CD4-positive, alpha-beta T cell (primary cell): ENCODE results near the gene CEP131. TPM values are rescaled to one million over a fixed set of nuclear protein-coding genes. Genes with fewer than 3 reads are reported as not detected.

Source experiments
- ATAC-seq: fragments of 200-7000 bp; cut with Tn5 transposase; one replicate; pipeline ENCODE4 v1.10.0; 2022; ENCODE audit warnings: mild to moderate bottlenecking; ENCODE audit not compliant: poor library complexity
- CTCF ChIA-PET: fragments of 350-600 bp; sonication (Branson Sonifier 250); formaldehyde crosslinking; loops from one replicate; lab custom pipeline; 2021; ENCODE audit warnings: antibody characterized with exemption, inconsistent platforms; lab: Charles Lee
- POLR2A ChIA-PET: fragments of 350-600 bp; sonication (Branson Sonifier 250); formaldehyde crosslinking; loops from one replicate; lab custom pipeline; 2021; ENCODE audit warnings: antibody characterized with exemption, inconsistent platforms; lab: Charles Lee
- DNase-seq, 14 experiments: peaks; one replicate each; pipeline ENCODE4 v3.0.0-alpha.2; 2013 to 2020; ENCODE audit warnings: mixed read lengths in 2 of 14
- H3K27ac ChIP-seq, 2 donors: one replicate each; pipeline versions ENCODE4 v1.5.1 to v1.7.0; 2013; ENCODE audit warnings: low read length in 2 of 2, low read depth in 1 of 2, mild to moderate bottlenecking in 1 of 2
- H3K27me3 ChIP-seq, 2 experiments: 1 replicate in 1 of 2; 2 replicates in 1 of 2; pipeline versions ENCODE4 v1.6.1 to v1.7.0; 2013; ENCODE audit warnings: low read length in 2 of 2, control low read depth in 1 of 2, mild to moderate bottlenecking in 1 of 2, moderate library complexity in 1 of 2; ENCODE audit not compliant: insufficient read depth in 2 of 2, control insufficient read depth in 1 of 2
- H3K36me3 ChIP-seq: one replicate; pipeline ENCODE4 v1.6.1; 2013; ENCODE audit warnings: low read length, control low read depth; ENCODE audit not compliant: insufficient read depth
- H3K4me1 ChIP-seq: one replicate; pipeline ENCODE4 v1.6.1; 2013; ENCODE audit warnings: low read length, control low read depth; ENCODE audit not compliant: insufficient read depth
- H3K4me3 ChIP-seq: one replicate; pipeline ENCODE4 v1.5.1; 2013; ENCODE audit warnings: mild to moderate bottlenecking, low read length, moderate library complexity
- H3K9me3 ChIP-seq, 2 experiments: 1 replicate in 1 of 2; 2 replicates in 1 of 2; pipeline versions ENCODE4 v1.6.1 to v1.7.0; 2013; ENCODE audit warnings: low read length in 2 of 2, mild to moderate bottlenecking in 2 of 2, control low read depth in 1 of 2, moderate library complexity in 1 of 2; ENCODE audit not compliant: control insufficient read depth in 1 of 2, insufficient read depth in 1 of 2
- H3K27ac Mint-ChIP-seq: one replicate; pipeline ENCODE4 v1.8.0; 2020; ENCODE audit warnings: mixed read lengths
- H3K27me3 Mint-ChIP-seq: one replicate; pipeline ENCODE4 v1.8.0; 2021; ENCODE audit warnings: mixed read lengths
- H3K36me3 Mint-ChIP-seq: one replicate; pipeline ENCODE4 v1.8.0; 2021; ENCODE audit warnings: low read depth, mixed read lengths
- H3K4me1 Mint-ChIP-seq: one replicate; pipeline ENCODE4 v1.8.0; 2021; ENCODE audit warnings: low read depth, mixed read lengths
- H3K4me3 Mint-ChIP-seq: one replicate; pipeline ENCODE4 v1.8.0; 2020; ENCODE audit warnings: mild to moderate bottlenecking, mixed read lengths
- H3K9me3 Mint-ChIP-seq: one replicate; pipeline ENCODE4 v1.8.0; 2020; ENCODE audit warnings: mixed read lengths
- CTCF ChIP-seq: fragments of 200-600 bp; IDR thresholded peaks from one replicate; pipeline ENCODE4 v1.8.0; 2022; ENCODE audit warnings: antibody characterized with exemption, mild to moderate bottlenecking
- intact Hi-C, 2 experiments: fragments of 100-400 bp; cut with DNase I in 1 of 2; cut with micrococcal nuclease in 1 of 2; formaldehyde crosslinking; loops; one replicate each; pipeline versions ENCODE4 v1.15.1 to v1.9.0; 2023 to 2025; cut with DNase I, micrococcal nuclease
- total RNA-seq, 174 experiments: library from RNA in 2 of 174; stranded (reverse) in 2 of 174; gene quantifications; one replicate each; pipeline ENCODE4 v1.2.3 and lab custom pipeline; 2021 to 2026

The CEP131 gene
- total RNA-seq, 2 experiments from 2014 or later: 11.2 to 12.3 TPM

DNA sequence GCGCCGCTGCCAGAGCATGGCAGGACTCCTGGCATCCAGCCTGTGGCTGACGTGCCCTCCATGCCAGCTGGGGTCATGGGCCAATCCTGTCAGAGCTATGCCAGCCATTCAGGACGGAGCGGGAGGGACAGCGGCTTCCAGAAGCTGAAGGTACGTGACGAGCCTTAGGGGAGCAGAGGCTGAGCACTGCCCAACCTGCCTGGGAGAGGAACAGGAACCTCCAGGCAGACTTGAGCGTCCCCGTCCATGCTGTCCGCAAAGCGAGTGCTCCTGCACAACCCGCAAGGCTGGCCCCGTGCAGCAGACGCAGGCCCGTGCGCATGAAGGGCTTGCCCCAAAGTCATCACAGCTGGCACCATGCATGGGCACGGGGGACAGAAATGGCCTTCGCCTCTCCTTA is 37.9 kb upstream of the CEP131 start:
- no peak overlapping the region for H3K27ac ChIP-seq
- H3K27me3 ChIP-seq: no peaks in the 10 kb centered on the region
- no peaks in the 10 kb centered on the region for H3K9me3 ChIP-seq
- no peaks in the 10 kb centered on the region for H3K9me3 Mint-ChIP-seq
- CTCF ChIA-PET: no interaction called here
- DNase-seq: no peak
- no peaks in the 10 kb centered on the region for H3K27me3 Mint-ChIP-seq
- intact Hi-C loops: no loop called here
- TF ChIP-seq CTCF: no peak
- POLR2A ChIA-PET: no interaction called here
- H3K27ac Mint-ChIP-seq: no peak overlapping the region
- H3K4me3 ChIP-seq: no peak overlapping the region
- peaks cover 42% of the 10 kb centered on the region for H3K36me3 Mint-ChIP-seq
- ATAC-seq: no peak
- H3K4me1 ChIP-seq: no peaks in the 10 kb centered on the region
- H3K36me3 ChIP-seq: peaks cover 72% of the 10 kb centered on the region
- H3K4me3 Mint-ChIP-seq: no peak overlapping the region
- H3K4me1 Mint-ChIP-seq: no peaks in the 10 kb centered on the region

DNA sequence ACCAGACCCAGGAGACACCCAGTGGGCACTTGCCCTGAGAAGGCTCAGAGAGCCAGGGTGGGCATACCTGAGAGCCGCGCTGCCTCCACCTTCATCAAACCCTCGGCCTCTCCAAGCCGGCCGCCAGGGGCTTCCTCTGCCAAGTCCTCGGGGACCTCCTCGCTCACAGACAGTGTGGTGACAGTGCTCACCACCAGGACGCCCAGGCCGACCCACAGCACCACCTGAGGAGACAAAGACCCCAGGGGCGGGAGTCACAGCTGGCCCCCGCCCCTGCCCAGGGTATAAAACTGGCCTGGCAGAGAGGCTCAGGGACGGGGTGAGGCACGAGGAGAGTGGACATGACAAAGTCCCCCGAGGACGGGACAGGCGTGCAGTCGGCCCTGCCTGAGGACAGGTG is 37.4 kb upstream of the CEP131 start:
- H3K9me3 Mint-ChIP-seq: no peaks in the 10 kb centered on the region
- no peak for ATAC-seq
- Histone ChIP-seq H3K36me3 (peaks cover 71% of the 10 kb centered on the region), H3K27ac (no peak overlapping the region), H3K9me3 (no peaks in the 10 kb centered on the region), H3K27me3 (no peaks in the 10 kb centered on the region), H3K4me3 (no peak overlapping the region), H3K4me1 (no peaks in the 10 kb centered on the region)
- ChIA-PET CTCF (no interaction called here), POLR2A (no interaction called here)
- intact Hi-C loops: no loop called here
- no peak overlapping the region for H3K4me3 Mint-ChIP-seq
- H3K27me3 Mint-ChIP-seq: no peaks in the 10 kb centered on the region
- H3K4me1 Mint-ChIP-seq: no peaks in the 10 kb centered on the region
- no peak for TF ChIP-seq CTCF
- H3K27ac Mint-ChIP-seq: no peak overlapping the region
- DNase-seq: no peak
- H3K36me3 Mint-ChIP-seq: peaks cover 37% of the 10 kb centered on the region

GRCh38 chr17:81259058-81259605 is 36.4 kb upstream of the CEP131 start:
- H3K4me1 Mint-ChIP-seq: no peaks in the 10 kb centered on the region
- H3K4me1 ChIP-seq: no peaks in the 10 kb centered on the region
- ATAC-seq (no peak), DNase-seq (no peak)
- H3K9me3 ChIP-seq: no peaks in the 10 kb centered on the region
- H3K27me3 Mint-ChIP-seq: no peaks in the 10 kb centered on the region
- POLR2A ChIA-PET: no interaction called here
- no peak overlapping the region for H3K4me3 Mint-ChIP-seq
- CTCF ChIA-PET: no interaction called here
- intact Hi-C loops: no loop called here
- H3K36me3 Mint-ChIP-seq: peaks cover 27% of the 10 kb centered on the region
- H3K27ac ChIP-seq: no peak overlapping the region
- peaks cover 65% of the 10 kb centered on the region for H3K36me3 ChIP-seq
- no peaks in the 10 kb centered on the region for H3K27me3 ChIP-seq
- no peak overlapping the region for H3K4me3 ChIP-seq
- TF ChIP-seq CTCF: no peak
- H3K9me3 Mint-ChIP-seq: no peaks in the 10 kb centered on the region
- H3K27ac Mint-ChIP-seq: no peak overlapping the region
